Spleen (tissue), 7 donors: ENCODE data around the gene SLC1A4.

ENCODE experiments used
- CTCF ChIP-seq, 11 experiments: fragments of 200-600 bp in 7 of 11; fragments of 450-650 bp in 4 of 11; sonication (generic) in 4 of 11; IDR thresholded peaks in 8 of 11; conservative IDR thresholded peaks in 3 of 11; 1 replicate in 7 of 11; 2 replicates in 4 of 11; pipeline versions ENCODE4 v1.4.0 to v1.8.0; 2016 to 2021; ENCODE audit warnings: antibody characterized with exemption in 11 of 11, inconsistent platforms in 4 of 11, mild to moderate bottlenecking in 1 of 11
- POLR2A ChIP-seq, 3 donors: fragments of 450-650 bp; IDR thresholded peaks; one replicate each; pipeline ENCODE4 v1.5.1; 2017; ENCODE audit warnings: antibody characterized with exemption in 3 of 3, mild to moderate bottlenecking in 1 of 3
- POLR2AphosphoS5 ChIP-seq, 3 donors: sonication (generic); formaldehyde crosslinking; IDR thresholded peaks; one replicate each; pipeline ENCODE4 v1.5.1; 2017; ENCODE audit warnings: antibody characterized with exemption in 3 of 3
- donor health status: DM: no; HTN: no; CAD: no; lungs with moderate emphysema.
- donor health status: DM: no; HTN: no; CAD: no.
- donor health status: DM: no; HTN: no; CAD: no.

- no peak for TF ChIP-seq CTCF (IDR thresholded peaks at IDR 0.05 in 8 of 11, conservative IDR thresholded peaks at IDR 0.05 in 3 of 11)
- no peak for TF ChIP-seq POLR2AphosphoS5 (IDR thresholded peaks at IDR 0.05)
- no peak for TF ChIP-seq POLR2A (IDR thresholded peaks at IDR 0.05)
Observed at GRCh38 chr2:65022189-65022588, 33.0 kb downstream of the SLC1A4 start.
